ENCODE results near the gene LAGE3.

Gene LAGE3

DNA sequence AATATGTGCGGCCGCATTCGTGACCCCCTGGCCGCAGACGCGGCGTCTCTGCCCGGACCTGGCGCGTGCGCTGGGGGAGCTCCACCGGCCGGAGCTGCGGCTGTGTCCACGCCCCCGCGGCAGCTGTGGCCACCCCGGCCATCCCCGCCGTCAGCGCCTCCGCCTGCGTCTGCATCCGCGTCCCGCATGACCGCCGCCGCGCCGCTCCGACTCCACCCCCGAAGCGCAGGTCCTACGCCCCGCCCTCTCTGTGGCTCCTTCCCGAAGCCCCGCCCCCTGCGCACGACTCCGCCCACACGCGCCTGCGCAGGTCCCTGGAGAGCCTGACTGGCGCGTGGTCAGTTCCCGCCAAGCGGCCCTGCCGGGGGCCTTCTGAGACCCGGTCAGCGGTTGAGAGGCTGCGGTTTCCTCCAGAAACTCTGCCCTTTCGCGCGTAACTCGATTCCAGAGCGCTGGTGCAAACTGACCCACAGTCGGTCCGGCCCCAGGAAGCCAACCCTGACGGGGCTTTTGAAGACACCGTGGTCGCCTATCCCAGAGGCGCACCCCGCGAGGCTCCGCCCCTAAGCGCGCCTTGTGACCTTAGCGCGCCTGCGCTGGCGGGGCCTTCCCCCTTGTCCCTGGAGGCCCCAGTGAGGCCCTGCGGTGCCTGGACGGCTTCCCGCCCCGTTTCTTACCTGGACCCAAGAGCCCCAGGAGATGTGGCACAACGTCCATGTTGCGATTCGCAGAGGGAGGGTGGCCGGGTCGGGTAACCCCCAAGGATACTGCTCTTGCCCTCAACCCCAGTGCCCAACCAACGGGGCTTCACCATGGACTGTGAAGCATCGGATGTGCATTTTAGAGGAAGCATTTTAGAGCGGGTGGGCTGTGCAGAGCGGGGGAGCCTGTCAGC is at the start of gene LAGE3:
TSS of gene LAGE3 (minus strand) at position 554 of the 895 bp plus-strand sequence. CDS start at position 188, 366 bp downstream.
- H3K27ac ChIP-seq: peak within 1 kb of the TSS; percentile 87
- POLR2A ChIA-PET (ENCODE audit: low non-redundant PET): no interaction called here
- CTCF ChIA-PET: no interaction called here
- peak; percentile 86 for DNase-seq (ENCODE audit: low spot score)
- TF ChIP-seq, protein P1, sequence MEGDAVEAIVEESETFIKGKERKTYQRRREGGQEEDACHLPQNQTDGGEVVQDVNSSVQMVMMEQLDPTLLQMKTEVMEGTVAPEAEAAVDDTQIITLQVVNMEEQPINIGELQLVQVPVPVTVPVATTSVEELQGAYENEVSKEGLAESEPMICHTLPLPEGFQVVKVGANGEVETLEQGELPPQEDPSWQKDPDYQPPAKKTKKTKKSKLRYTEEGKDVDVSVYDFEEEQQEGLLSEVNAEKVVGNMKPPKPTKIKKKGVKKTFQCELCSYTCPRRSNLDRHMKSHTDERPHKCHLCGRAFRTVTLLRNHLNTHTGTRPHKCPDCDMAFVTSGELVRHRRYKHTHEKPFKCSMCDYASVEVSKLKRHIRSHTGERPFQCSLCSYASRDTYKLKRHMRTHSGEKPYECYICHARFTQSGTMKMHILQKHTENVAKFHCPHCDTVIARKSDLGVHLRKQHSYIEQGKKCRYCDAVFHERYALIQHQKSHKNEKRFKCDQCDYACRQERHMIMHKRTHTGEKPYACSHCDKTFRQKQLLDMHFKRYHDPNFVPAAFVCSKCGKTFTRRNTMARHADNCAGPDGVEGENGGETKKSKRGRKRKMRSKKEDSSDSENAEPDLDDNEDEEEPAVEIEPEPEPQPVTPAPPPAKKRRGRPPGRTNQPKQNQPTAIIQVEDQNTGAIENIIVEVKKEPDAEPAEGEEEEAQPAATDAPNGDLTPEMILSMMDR (conservative IDR thresholded peaks at IDR 0.05; ENCODE audit: low read depth): no peak

DNA sequence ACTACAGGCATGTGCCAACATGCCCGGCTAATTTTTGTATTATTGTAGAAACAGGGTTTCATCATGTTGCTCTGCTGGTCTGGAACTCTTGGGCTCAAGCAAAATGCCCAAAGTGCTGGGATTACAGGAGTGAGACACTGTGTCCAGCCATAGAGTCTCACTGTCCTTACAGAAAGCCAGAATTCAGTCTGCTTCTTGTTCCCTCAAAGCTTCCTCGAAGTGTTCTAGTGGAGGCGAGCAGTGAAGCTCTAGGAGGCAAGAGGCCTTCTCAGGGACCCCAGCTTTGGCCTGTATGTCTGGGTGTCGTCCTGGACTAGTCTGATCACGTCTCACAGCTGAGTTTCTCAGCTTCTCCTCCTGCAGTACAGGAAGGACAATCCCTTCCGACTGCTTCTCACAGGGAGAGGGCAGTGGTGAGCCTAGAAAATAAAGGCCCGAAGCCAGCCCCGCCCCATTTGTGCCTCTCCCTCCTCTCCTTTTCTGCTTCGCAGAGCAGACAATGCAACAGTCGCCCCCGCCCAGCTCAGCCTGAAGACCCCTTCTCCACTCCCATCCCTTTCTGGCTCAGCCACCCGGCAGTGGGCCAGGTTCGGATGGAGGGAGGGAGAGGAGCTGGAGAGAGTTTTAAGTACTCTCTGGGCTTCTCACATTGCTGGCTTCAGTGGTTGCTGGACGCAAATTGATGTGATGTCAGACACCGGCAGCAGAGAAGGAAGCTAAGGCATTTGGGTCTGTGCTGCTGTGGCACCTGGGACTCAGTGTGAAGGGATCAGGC is 48.0 kb upstream of the LAGE3 start:
- DNase-seq (ENCODE audit: low spot score): peak; percentile 41
- H3K27ac ChIP-seq: peak overlapping the region; percentile 90
- TF ChIP-seq, protein P1 (conservative IDR thresholded peaks at IDR 0.05; ENCODE audit: low read depth): peak; percentile 52
- ChIA-PET CTCF (interaction anchor here (0.7 to 1.1 kb wide), 3 partner anchors 14 to 142 kb away, joined by 3 to 4 read pairs (median 3); no protein-coding TSS in a partner anchor), POLR2A (ENCODE audit: low non-redundant PET) (interaction anchor here (0.6 to 1.3 kb wide), 4 partner anchors 21 to 123 kb away, joined by 3 to 5 read pairs (median 3); partner anchors contain the start of genes IKBKG, SLC10A3 and UBL4A)

DNA sequence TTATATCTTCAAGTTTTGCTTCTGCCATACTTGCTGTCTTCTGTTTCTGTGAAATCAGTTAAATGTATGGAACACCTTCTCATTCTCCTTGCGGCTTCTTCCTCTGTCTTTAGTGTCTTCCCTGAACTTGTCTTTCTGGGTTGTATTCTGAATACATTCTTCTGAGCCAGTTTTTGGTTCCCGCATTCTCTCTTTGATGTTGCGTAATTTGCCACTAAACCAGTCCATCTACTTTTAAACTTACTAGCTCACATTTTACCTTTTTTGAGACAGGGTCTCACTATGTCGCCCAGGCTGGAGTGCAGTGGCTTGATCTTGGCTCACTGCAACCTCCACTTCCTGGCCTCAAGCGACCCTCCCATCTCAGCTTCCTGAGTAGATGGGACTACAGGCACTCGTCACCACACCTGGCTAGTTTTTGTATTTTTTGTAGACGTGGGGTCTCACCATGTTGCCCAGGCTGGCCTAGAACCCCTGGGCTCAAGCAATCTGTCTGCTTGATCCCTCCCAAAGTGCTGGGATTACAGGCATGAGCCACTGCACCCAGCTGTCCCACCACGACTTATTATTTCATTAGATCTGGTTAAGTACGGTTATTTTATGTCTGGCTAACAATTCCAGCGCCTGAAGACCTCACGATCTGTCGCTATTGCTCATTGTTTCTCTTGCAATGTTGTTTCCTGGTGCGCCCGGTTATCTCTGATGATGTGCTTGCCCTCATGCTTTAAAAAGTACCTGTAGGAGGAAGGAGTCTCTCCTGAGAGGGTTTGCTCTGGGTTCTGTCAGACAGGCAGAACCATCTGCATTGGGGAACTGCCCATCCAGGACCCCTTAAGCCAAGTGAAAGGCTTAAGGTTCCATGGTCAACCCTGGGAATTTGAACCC is 46.8 kb upstream of the LAGE3 start:
- TF ChIP-seq, protein P1 (conservative IDR thresholded peaks at IDR 0.05; ENCODE audit: low read depth): no peak
- no peak for DNase-seq (ENCODE audit: low spot score)
- peak overlapping the region; percentile 90 for H3K27ac ChIP-seq
- POLR2A ChIA-PET (ENCODE audit: low non-redundant PET): interaction anchor here (0.9 kb wide), 1 partner anchor 22 kb away, joined by 3 read pairs; the partner anchor contains the start of gene IKBKG
- CTCF ChIA-PET: no interaction called here

DNA sequence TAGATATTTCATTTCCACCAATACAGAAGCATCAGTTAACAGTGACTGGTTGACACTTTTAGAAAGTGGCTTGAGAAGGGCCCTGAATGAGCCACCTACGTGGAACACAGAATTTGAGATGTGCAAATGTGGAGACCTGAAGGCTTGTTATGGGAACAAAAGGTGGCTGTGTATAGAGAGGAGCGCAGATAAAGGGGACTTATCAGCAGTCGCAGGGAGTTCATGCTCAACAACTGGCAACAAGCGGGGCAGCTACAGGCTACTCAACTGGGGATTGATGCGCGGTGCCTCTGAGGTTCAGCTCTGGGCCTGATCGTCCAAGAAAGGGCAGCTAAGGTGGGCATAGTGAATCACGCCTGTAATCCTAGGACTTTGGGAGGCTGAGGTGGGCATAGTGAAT is 40.3 kb upstream of the LAGE3 start:
- DNase-seq (ENCODE audit: low spot score): no peak
- CTCF ChIA-PET: no interaction called here
- POLR2A ChIA-PET (ENCODE audit: low non-redundant PET): no interaction called here
- no peak overlapping the region for H3K27ac ChIP-seq
- TF ChIP-seq, protein P1 (conservative IDR thresholded peaks at IDR 0.05; ENCODE audit: low read depth): no peak

DNA sequence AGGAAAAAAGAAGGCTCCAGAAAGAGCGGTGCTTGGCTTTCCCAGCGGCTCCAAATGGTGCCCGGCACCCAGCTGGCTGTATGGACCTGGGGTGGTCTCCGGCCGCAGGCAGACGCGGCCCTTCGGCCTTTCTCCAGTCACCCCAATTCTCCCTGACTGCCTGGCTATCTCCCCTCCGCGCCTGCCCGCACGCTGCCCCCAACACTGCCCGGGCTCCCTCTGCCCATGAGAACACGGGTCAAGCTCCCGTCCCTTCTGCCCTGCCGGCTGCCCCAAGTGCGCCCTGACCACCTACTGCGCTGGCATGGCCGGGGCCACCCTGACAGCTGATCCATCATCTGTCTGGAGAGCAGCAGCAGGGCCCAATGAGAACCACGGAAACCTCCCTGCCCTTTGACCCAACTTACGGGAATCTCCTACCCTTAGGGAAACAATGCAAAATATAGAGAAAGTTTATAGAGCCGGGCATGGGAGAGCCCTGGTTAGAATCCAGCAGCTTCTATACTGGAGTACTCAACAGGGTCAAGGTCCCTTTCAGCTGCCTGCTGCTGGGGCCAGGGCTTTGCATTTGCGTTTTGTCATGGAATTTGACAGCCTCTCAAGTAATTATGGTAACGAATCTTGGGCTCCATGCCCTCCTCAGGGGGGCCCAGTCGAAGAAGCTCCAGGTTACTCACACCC is 38.2 kb upstream of the LAGE3 start:
- CTCF ChIA-PET: no interaction called here
- peak overlapping the region; percentile 79 for H3K27ac ChIP-seq
- no peak for DNase-seq (ENCODE audit: low spot score)
- POLR2A ChIA-PET (ENCODE audit: low non-redundant PET): no interaction called here
- TF ChIP-seq, protein P1 (conservative IDR thresholded peaks at IDR 0.05; ENCODE audit: low read depth): no peak
